Right lobe of liver (tissue), 6 donors: ENCODE measurements around the gene RRP1. TPM values are rescaled to one million over a fixed set of nuclear protein-coding genes. Genes with fewer than 3 reads are reported as not detected.
"Not testable (repeated sequence)": the region's sequence is repeated elsewhere in the genome, so short reads cannot be mapped to it uniquely, and the experiment has no call there.

Experiments
- ATAC-seq, 4 donors: fragments of 200-7000 bp; cut with Tn5 transposase; one replicate each; pipeline ENCODE4 v1.9.1; 2020; ENCODE audit warnings: mild to moderate bottlenecking in 4 of 4, moderate library complexity in 4 of 4
- DNase-seq, 3 donors: peaks; one replicate each; pipeline ENCODE4 v3.0.0-alpha.2; 2020
- H3K27ac ChIP-seq, 3 donors: fragments of 200-600 bp; one replicate each; pipeline ENCODE4 v1.8.0; 2022
- H3K27me3 ChIP-seq, 2 donors: fragments of 200-600 bp; one replicate each; pipeline ENCODE4 v1.8.0; 2022
- H3K36me3 ChIP-seq, 4 donors: fragments of 200-600 bp; sonication (generic) in 1 of 4; one replicate each; pipeline versions ENCODE4 v1.5.1 to v1.8.0; 2017 to 2022; ENCODE audit warnings: control low read depth in 1 of 4
- H3K4me1 ChIP-seq, 4 donors: fragments of 200-600 bp; sonication (generic) in 1 of 4; one replicate each; pipeline versions ENCODE4 v1.5.1 to v1.8.0; 2017 to 2022; ENCODE audit warnings: control low read depth in 1 of 4
- H3K4me3 ChIP-seq, 3 donors: fragments of 200-600 bp; one replicate each; pipeline ENCODE4 v1.8.0; 2022
- H3K9me3 ChIP-seq, 4 donors: fragments of 200-600 bp; sonication (generic) in 1 of 4; one replicate each; pipeline versions ENCODE4 v1.5.1 to v1.8.0; 2017 to 2022; ENCODE audit warnings: control low read depth in 1 of 4
- CTCF ChIP-seq, 4 donors: fragments of 200-600 bp in 3 of 4; fragments of 450-650 bp in 1 of 4; IDR thresholded peaks; one replicate each; pipeline versions ENCODE4 v1.5.1 to v1.8.0; 2016 to 2022; ENCODE audit warnings: antibody characterized with exemption in 4 of 4, mild to moderate bottlenecking in 2 of 4
- POLR2A ChIP-seq: fragments of 450-650 bp; IDR thresholded peaks from one replicate; pipeline ENCODE4 v1.6.1; 2017; ENCODE audit warnings: antibody characterized with exemption, mild to moderate bottlenecking
- WGBS: methylation state at CpG from one replicate; pipeline ENCODE4 v1.1.6; 2018; ENCODE audit warnings: low coverage, low lambda C conversion rate; ENCODE audit not compliant: insufficient coverage; ENCODE audit errors: missing lambda C conversion rate; 5-methylcytosine and 5-hydroxymethylcytosine counted together
- intact Hi-C, 2 donors: fragments of 100-400 bp; cut with DNase I; formaldehyde crosslinking; loops; one replicate each; pipeline versions ENCODE4 v1.11.2 to v1.14.1; 2022
- total RNA-seq, 6 experiments: library from RNA; depleted of rRNA in 2 of 6; stranded (reverse); fragments of >200 nt in 2 of 6; fragmentation: NEBNext Ultra II Directional in 3 of 6; extraction: Animal tissue kit (Norgen Biotek cat#: 25700) in 3 of 6; gene quantifications; one replicate each; pipeline versions ENCODE4 v1.1.0 to v1.2.4, GENCODE V29; 2016 to 2023
- donor health status: DM: no; HTN: yes; CAD: no.
- donor health status: DM: no; HTN: no; CAD: no.
- donor health status: DM: no; HTN: no; CAD: no.
- donor health status: DM: no; HTN: yes; CAD: no.
- donor health status: DM: no; HTN: yes; CAD: no.

The RRP1 gene
- total RNA-seq, 6 experiments from 2014 or later, result 8.8 to 25.1 (median 12.9) TPM

GRCh38 chr21:43835050-43835449, 45.7 kb downstream of the RRP1 start:
- H3K4me1 ChIP-seq, result no peaks in the 10 kb centered on the region
- ATAC-seq (no peak), DNase-seq (peak in 1 of 3 donors; percentile 10)
- TF ChIP-seq CTCF (IDR thresholded peaks at IDR 0.05), result no peak
- no peak for TF ChIP-seq POLR2A
- no peaks in the 10 kb centered on the region for H3K9me3 ChIP-seq
- intact Hi-C loops, result no loop called here
- H3K27ac ChIP-seq, result no peak overlapping the region
- no peaks in the 10 kb centered on the region for H3K36me3 ChIP-seq
- WGBS, result 42% methylated on average over 3 of the region's 15 CpGs
- H3K4me3 ChIP-seq, result no peak overlapping the region
- H3K27me3 ChIP-seq, result no peaks in the 10 kb centered on the region

GRCh38 chr21:43835861-43836260, 46.5 kb downstream of the RRP1 start:
- no peaks in the 10 kb centered on the region for H3K9me3 ChIP-seq
- DNase-seq (no peak), ATAC-seq (no peak)
- intact Hi-C loops, result no loop called here
- TF ChIP-seq POLR2A (no peak), CTCF (IDR thresholded peaks at IDR 0.05) (no peak)
- H3K4me1 ChIP-seq, result no peaks in the 10 kb centered on the region
- no peak overlapping the region for H3K4me3 ChIP-seq
- WGBS, result 87% methylated on average over 4 of the region's 6 CpGs
- no peaks in the 10 kb centered on the region for H3K36me3 ChIP-seq
- no peak overlapping the region for H3K27ac ChIP-seq
- no peaks in the 10 kb centered on the region for H3K27me3 ChIP-seq

GRCh38 chr21:43836616-43837015, 47.2 kb downstream of the RRP1 start:
- H3K36me3 ChIP-seq, result no peaks in the 10 kb centered on the region
- ATAC-seq (no peak), DNase-seq (peak in 1 of 3 donors; percentile 17)
- H3K4me3 ChIP-seq, result no peak overlapping the region
- no peaks in the 10 kb centered on the region for H3K4me1 ChIP-seq
- WGBS, result 78% methylated on average over 4 of the region's 6 CpGs
- H3K27me3 ChIP-seq, result no peaks in the 10 kb centered on the region
- no peak for TF ChIP-seq CTCF (IDR thresholded peaks at IDR 0.05)
- TF ChIP-seq POLR2A, result no peak
- intact Hi-C loops, result no loop called here
- H3K27ac ChIP-seq, result no peak overlapping the region
- no peaks in the 10 kb centered on the region for H3K9me3 ChIP-seq

- no peak for TF ChIP-seq POLR2A
- TF ChIP-seq CTCF (IDR thresholded peaks at IDR 0.05), result no peak
- ATAC-seq (no peak), DNase-seq (no peak)
- Histone ChIP-seq H3K36me3 (no peaks in the 10 kb centered on the region), H3K4me1 (no peaks in the 10 kb centered on the region), H3K27ac (no peak overlapping the region), H3K9me3 (no peaks in the 10 kb centered on the region), H3K27me3 (no peaks in the 10 kb centered on the region), H3K4me3 (no peak overlapping the region)
- intact Hi-C loops, result no loop called here
- 100% methylated on average over 2 of the region's 3 CpGs for WGBS
These were observed 50.9 kb downstream of the RRP1 start for GRCh38 chr21:43840259-43840658.

- ATAC-seq (peak in 2 of 4 donors; percentile 30 to 43), DNase-seq (no peak)
- Histone ChIP-seq H3K9me3 (no peaks in the 10 kb centered on the region), H3K27me3 (no peaks in the 10 kb centered on the region), H3K4me1 (no peaks in the 10 kb centered on the region), H3K36me3 (no peaks in the 10 kb centered on the region), H3K27ac (no peak overlapping the region), H3K4me3 (no peak overlapping the region)
- 43% methylated on average over 2 of the region's 2 CpGs for WGBS
- intact Hi-C loops, result no loop called here
- no peak for TF ChIP-seq POLR2A
- TF ChIP-seq CTCF (IDR thresholded peaks at IDR 0.05), result no peak
These were observed 53.4 kb downstream of the RRP1 start for GRCh38 chr21:43842742-43843141.

- ATAC-seq, H3K9me3 ChIP-seq, H3K4me3 ChIP-seq, H3K27me3 ChIP-seq, H3K4me1 ChIP-seq, H3K36me3 ChIP-seq, intact Hi-C loops, H3K27ac ChIP-seq: not testable (repeated sequence)
- DNase-seq, result peak in 1 of 3 donors; percentile 11
- 66% methylated on average over 5 of the region's 5 CpGs for WGBS
These were observed 55.5 kb downstream of the RRP1 start for GRCh38 chr21:43844906-43845305.
